WTC11 (cell line): Measurements from ENCODE around the gene EPHB6. TPM values are rescaled to one million over a fixed set of nuclear protein-coding genes. Genes with fewer than 3 reads are reported as not detected.

ENCODE experiments used
- ATAC-seq: fragments of 200-7000 bp; cut with Tn5 transposase; 2 replicates; pipeline ENCODE4 v1.10.0; 2021; ENCODE audit warnings: mild to moderate bottlenecking, moderate library complexity
- CTCF ChIA-PET: fragments of 300-600 bp; sonication (Branson Sonifier 250); formaldehyde crosslinking; loops from one replicate; lab custom pipeline; 2021; ENCODE audit warnings: antibody characterized with exemption; lab: Charles Lee
- POLR2A ChIA-PET: fragments of 350-600 bp; sonication (Branson Sonifier 250); formaldehyde crosslinking; loops from one replicate; lab custom pipeline; 2021; ENCODE audit warnings: antibody characterized with exemption; lab: Charles Lee
- DNase-seq: peaks from one replicate; pipeline ENCODE4 v3.0.0; 2021; ENCODE audit warnings: low spot score
- H3K27ac Mint-ChIP-seq: 2 replicates; pipeline ENCODE4 v1.8.0; 2021; ENCODE audit warnings: mixed read lengths
- H3K27me3 Mint-ChIP-seq: 2 replicates; pipeline ENCODE4 v1.8.0; 2021; ENCODE audit warnings: low read depth, mild to moderate bottlenecking, moderate library complexity, mixed read lengths
- H3K36me3 Mint-ChIP-seq: 2 replicates; pipeline ENCODE4 v1.8.0; 2021; ENCODE audit warnings: mixed read lengths
- H3K4me1 Mint-ChIP-seq: 2 replicates; pipeline ENCODE4 v1.8.0; 2022; ENCODE audit warnings: mixed read lengths
- H3K4me3 Mint-ChIP-seq: 2 replicates; pipeline ENCODE4 v1.8.0; 2021; ENCODE audit warnings: mild to moderate bottlenecking, moderate library complexity, mixed read lengths
- H3K9me3 Mint-ChIP-seq: 2 replicates; pipeline ENCODE4 v1.8.0; 2021; ENCODE audit warnings: mixed read lengths
- ATF3 ChIP-seq: sonication (generic); formaldehyde crosslinking; conservative IDR thresholded peaks from 2 replicates; pipeline ENCODE4 v1.8.1; 2022; ENCODE audit warnings: mild to moderate bottlenecking, missing genetic modification reagents
- ATF6 ChIP-seq: sonication (generic); formaldehyde crosslinking; IDR thresholded peaks from 2 replicates; pipeline ENCODE4 v1.8.1; 2023; ENCODE audit warnings: mild to moderate bottlenecking, missing genetic modification reagents
- E2F1 ChIP-seq: sonication (generic); formaldehyde crosslinking; IDR thresholded peaks from 2 replicates; pipeline ENCODE4 v1.8.0; 2022; ENCODE audit warnings: mild to moderate bottlenecking, missing genetic modification reagents
- E2F4 ChIP-seq: sonication (generic); formaldehyde crosslinking; IDR thresholded peaks from 2 replicates; pipeline ENCODE4 v1.8.1; 2022; ENCODE audit warnings: low read depth, mild to moderate bottlenecking, moderate library complexity, missing genetic modification reagents, borderline replicate concordance
- GRHL2 ChIP-seq: fragments of 250-450 bp; sonication (Bioruptor Pico); IDR thresholded peaks from 2 replicates; pipeline ENCODE4 v1.8.0; 2022; ENCODE audit warnings: mild to moderate bottlenecking, moderate library complexity; ENCODE audit not compliant: insufficient replicate concordance, severe bottlenecking
- MYBL2 ChIP-seq: sonication (generic); formaldehyde crosslinking; IDR thresholded peaks from 2 replicates; pipeline ENCODE4 v1.8.1; 2023; ENCODE audit warnings: mild to moderate bottlenecking, moderate library complexity, missing genetic modification reagents
- OVOL2 ChIP-seq: fragments of 250-450 bp; sonication (Bioruptor Pico); IDR thresholded peaks from 2 replicates; pipeline ENCODE4 v1.9.0; 2021; ENCODE audit warnings: mild to moderate bottlenecking, borderline replicate concordance
- RELA ChIP-seq: sonication (generic); formaldehyde crosslinking; IDR thresholded peaks from 2 replicates; pipeline ENCODE4 v1.8.1; 2022; ENCODE audit warnings: missing genetic modification reagents, mild to moderate bottlenecking, borderline replicate concordance
- RORB ChIP-seq: fragments of 250-450 bp; sonication (Bioruptor Pico); IDR thresholded peaks from 2 replicates; pipeline ENCODE4 v1.9.0; 2021; ENCODE audit warnings: mild to moderate bottlenecking
- ZNF138 ChIP-seq: sonication (generic); formaldehyde crosslinking; conservative IDR thresholded peaks from 2 replicates; pipeline ENCODE4 v1.8.1; 2022; ENCODE audit warnings: mild to moderate bottlenecking, moderate library complexity, missing genetic modification reagents
- ZNF416 ChIP-seq: fragments of 250-450 bp; sonication (Bioruptor Pico); IDR thresholded peaks from 2 replicates; pipeline ENCODE4 v1.9.0; 2021; ENCODE audit warnings: mild to moderate bottlenecking, inconsistent platforms
- total RNA-seq: library from RNA; stranded (reverse); gene quantifications from 3 replicates; pipeline ENCODE4 v1.2.3, GENCODE V29; 2021
- TF ChIP-seq, protein P1 (sequence below): sonication (generic); formaldehyde crosslinking; IDR thresholded peaks from 2 replicates; pipeline ENCODE4 v1.8.1; 2023; ENCODE audit warnings: mild to moderate bottlenecking, moderate library complexity, missing genetic modification reagents
- TF ChIP-seq, protein P2 (sequence below): fragments of 250-450 bp; sonication (Bioruptor Pico); IDR thresholded peaks from 2 replicates; pipeline ENCODE4 v2.1.2; 2022; ENCODE audit warnings: mild to moderate bottlenecking, moderate library complexity
- TF ChIP-seq, protein P3 (sequence below): sonication (generic); formaldehyde crosslinking; IDR thresholded peaks from 2 replicates; pipeline ENCODE4 v1.8.1; 2022; ENCODE audit warnings: mild to moderate bottlenecking, moderate library complexity, missing genetic modification reagents
- TF ChIP-seq, protein P4 (sequence below): fragments of 200-600 bp; IDR thresholded peaks from 2 replicates; pipeline ENCODE4 v1.8.0; 2022; ENCODE audit warnings: antibody characterized with exemption
- TF ChIP-seq, protein P5 (sequence below): fragments of 250-450 bp; sonication (Bioruptor Pico); IDR thresholded peaks from 2 replicates; pipeline ENCODE4 v1.9.0; 2021; ENCODE audit warnings: mild to moderate bottlenecking

Gene EPHB6
- total RNA-seq, 1 experiment from 2014 or later, result 15.1 TPM

DNA sequence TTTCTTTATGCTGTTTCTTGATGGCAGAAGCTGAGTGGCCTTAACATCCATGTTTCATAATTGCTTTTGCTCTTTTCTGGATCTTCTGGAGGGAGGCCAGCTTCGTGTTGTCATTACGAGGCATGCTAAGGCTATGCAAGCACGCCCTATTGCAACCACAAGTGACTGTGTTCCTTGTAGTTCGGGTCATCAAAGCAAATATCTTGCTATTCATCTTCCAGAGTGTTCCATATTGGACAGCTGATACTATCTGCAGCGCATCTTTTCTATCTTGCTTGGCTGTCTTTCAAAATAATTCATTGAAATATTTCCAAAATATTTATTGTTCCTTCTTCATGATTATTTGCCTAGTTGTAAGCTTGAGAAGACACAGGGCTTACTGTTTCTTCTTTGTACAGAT, 5.0 kb downstream of the EPHB6 start (continued):
- TF ChIP-seq RELA (CRISPR knock-in tag) (no peak), ATF3 (no peak), RORB (CRISPR knock-in tag) (no peak), E2F1 (CRISPR knock-in tag) (no peak), E2F4 (no peak), ATF6 (CRISPR knock-in tag) (no peak), OVOL2 (CRISPR knock-in tag) (no peak), MYBL2 (CRISPR knock-in tag) (no peak), ZNF416 (CRISPR knock-in tag) (no peak)
- TF ChIP-seq, protein P1, sequence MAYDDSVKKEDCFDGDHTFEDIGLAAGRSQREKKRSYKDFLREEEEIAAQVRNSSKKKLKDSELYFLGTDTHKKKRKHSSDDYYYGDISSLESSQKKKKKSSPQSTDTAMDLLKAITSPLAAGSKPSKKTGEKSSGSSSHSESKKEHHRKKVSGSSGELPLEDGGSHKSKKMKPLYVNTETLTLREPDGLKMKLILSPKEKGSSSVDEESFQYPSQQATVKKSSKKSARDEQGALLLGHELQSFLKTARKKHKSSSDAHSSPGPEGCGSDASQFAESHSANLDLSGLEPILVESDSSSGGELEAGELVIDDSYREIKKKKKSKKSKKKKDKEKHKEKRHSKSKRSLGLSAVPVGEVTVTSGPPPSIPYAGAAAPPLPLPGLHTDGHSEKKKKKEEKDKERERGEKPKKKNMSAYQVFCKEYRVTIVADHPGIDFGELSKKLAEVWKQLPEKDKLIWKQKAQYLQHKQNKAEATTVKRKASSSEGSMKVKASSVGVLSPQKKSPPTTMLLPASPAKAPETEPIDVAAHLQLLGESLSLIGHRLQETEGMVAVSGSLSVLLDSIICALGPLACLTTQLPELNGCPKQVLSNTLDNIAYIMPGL (CRISPR knock-in tag), result no peak
- TF ChIP-seq, protein P2, sequence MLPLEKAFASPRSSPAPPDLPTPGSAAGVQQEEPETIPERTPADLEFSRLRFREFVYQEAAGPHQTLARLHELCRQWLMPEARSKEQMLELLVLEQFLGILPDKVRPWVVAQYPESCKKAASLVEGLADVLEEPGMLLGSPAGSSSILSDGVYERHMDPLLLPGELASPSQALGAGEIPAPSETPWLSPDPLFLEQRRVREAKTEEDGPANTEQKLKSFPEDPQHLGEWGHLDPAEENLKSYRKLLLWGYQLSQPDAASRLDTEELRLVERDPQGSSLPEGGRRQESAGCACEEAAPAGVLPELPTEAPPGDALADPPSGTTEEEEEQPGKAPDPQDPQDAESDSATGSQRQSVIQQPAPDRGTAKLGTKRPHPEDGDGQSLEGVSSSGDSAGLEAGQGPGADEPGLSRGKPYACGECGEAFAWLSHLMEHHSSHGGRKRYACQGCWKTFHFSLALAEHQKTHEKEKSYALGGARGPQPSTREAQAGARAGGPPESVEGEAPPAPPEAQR (CRISPR knock-in tag), result no peak
- TF ChIP-seq, protein P3, sequence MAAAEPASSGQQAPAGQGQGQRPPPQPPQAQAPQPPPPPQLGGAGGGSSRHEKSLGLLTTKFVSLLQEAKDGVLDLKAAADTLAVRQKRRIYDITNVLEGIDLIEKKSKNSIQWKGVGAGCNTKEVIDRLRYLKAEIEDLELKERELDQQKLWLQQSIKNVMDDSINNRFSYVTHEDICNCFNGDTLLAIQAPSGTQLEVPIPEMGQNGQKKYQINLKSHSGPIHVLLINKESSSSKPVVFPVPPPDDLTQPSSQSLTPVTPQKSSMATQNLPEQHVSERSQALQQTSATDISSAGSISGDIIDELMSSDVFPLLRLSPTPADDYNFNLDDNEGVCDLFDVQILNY, result no peak
- TF ChIP-seq, protein P4, sequence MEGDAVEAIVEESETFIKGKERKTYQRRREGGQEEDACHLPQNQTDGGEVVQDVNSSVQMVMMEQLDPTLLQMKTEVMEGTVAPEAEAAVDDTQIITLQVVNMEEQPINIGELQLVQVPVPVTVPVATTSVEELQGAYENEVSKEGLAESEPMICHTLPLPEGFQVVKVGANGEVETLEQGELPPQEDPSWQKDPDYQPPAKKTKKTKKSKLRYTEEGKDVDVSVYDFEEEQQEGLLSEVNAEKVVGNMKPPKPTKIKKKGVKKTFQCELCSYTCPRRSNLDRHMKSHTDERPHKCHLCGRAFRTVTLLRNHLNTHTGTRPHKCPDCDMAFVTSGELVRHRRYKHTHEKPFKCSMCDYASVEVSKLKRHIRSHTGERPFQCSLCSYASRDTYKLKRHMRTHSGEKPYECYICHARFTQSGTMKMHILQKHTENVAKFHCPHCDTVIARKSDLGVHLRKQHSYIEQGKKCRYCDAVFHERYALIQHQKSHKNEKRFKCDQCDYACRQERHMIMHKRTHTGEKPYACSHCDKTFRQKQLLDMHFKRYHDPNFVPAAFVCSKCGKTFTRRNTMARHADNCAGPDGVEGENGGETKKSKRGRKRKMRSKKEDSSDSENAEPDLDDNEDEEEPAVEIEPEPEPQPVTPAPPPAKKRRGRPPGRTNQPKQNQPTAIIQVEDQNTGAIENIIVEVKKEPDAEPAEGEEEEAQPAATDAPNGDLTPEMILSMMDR, result no peak
- TF ChIP-seq, all 79 proteins: peak for 0

- TF ChIP-seq, protein P5, sequence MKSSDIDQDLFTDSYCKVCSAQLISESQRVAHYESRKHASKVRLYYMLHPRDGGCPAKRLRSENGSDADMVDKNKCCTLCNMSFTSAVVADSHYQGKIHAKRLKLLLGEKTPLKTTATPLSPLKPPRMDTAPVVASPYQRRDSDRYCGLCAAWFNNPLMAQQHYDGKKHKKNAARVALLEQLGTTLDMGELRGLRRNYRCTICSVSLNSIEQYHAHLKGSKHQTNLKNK, result no peak
- TF ChIP-seq ZNF138 (CRISPR knock-in tag) (no peak), GRHL2 (CRISPR knock-in tag) (no peak)
- TF ChIP-seq, all 79 proteins: peak for 0
- DNase-seq (no peak), ATAC-seq (no peak)
- no peaks in the 10 kb centered on the region for H3K9me3 Mint-ChIP-seq
- H3K4me3 Mint-ChIP-seq, result no peak overlapping the region
- CTCF ChIA-PET, result interaction anchor here (0.8 to 1.5 kb wide), 4 partner anchors 20 to 354 kb away, joined by 3 to 5 read pairs (median 4); no protein-coding TSS in a partner anchor
- H3K36me3 Mint-ChIP-seq, result no peaks in the 10 kb centered on the region
- H3K4me1 Mint-ChIP-seq, result peaks cover 43% of the 10 kb centered on the region
- peaks cover 10% of the 10 kb centered on the region for H3K27me3 Mint-ChIP-seq
- POLR2A ChIA-PET, result no interaction called here
- H3K27ac Mint-ChIP-seq, result no peak overlapping the region
These were observed 6.1 kb downstream of the EPHB6 start for GRCh38 chr7:142860968-142861367.
